CD4-positive, alpha-beta T cell (primary cell): ENCODE measurements around the gene MTX2. TPM values are rescaled to one million over a fixed set of nuclear protein-coding genes. Genes with fewer than 3 reads are reported as not detected.

Experiments used
- ATAC-seq: fragments of 200-7000 bp; cut with Tn5 transposase; one replicate; pipeline ENCODE4 v1.10.0; 2022; ENCODE audit warnings: mild to moderate bottlenecking; ENCODE audit not compliant: poor library complexity
- CTCF ChIA-PET: fragments of 350-600 bp; sonication (Branson Sonifier 250); formaldehyde crosslinking; loops from one replicate; lab custom pipeline; 2021; ENCODE audit warnings: antibody characterized with exemption, inconsistent platforms; lab: Charles Lee
- POLR2A ChIA-PET: fragments of 350-600 bp; sonication (Branson Sonifier 250); formaldehyde crosslinking; loops from one replicate; lab custom pipeline; 2021; ENCODE audit warnings: antibody characterized with exemption, inconsistent platforms; lab: Charles Lee
- DNase-seq, 14 experiments: peaks; one replicate each; pipeline ENCODE4 v3.0.0-alpha.2; 2013 to 2020; ENCODE audit warnings: mixed read lengths in 2 of 14
- H3K27ac ChIP-seq, 2 donors: one replicate each; pipeline versions ENCODE4 v1.5.1 to v1.7.0; 2013; ENCODE audit warnings: low read length in 2 of 2, low read depth in 1 of 2, mild to moderate bottlenecking in 1 of 2
- H3K27me3 ChIP-seq, 2 experiments: 1 replicate in 1 of 2; 2 replicates in 1 of 2; pipeline versions ENCODE4 v1.6.1 to v1.7.0; 2013; ENCODE audit warnings: low read length in 2 of 2, control low read depth in 1 of 2, mild to moderate bottlenecking in 1 of 2, moderate library complexity in 1 of 2; ENCODE audit not compliant: insufficient read depth in 2 of 2, control insufficient read depth in 1 of 2
- H3K36me3 ChIP-seq: one replicate; pipeline ENCODE4 v1.6.1; 2013; ENCODE audit warnings: low read length, control low read depth; ENCODE audit not compliant: insufficient read depth
- H3K4me1 ChIP-seq: one replicate; pipeline ENCODE4 v1.6.1; 2013; ENCODE audit warnings: low read length, control low read depth; ENCODE audit not compliant: insufficient read depth
- H3K4me3 ChIP-seq: one replicate; pipeline ENCODE4 v1.5.1; 2013; ENCODE audit warnings: mild to moderate bottlenecking, low read length, moderate library complexity
- H3K9me3 ChIP-seq, 2 experiments: 1 replicate in 1 of 2; 2 replicates in 1 of 2; pipeline versions ENCODE4 v1.6.1 to v1.7.0; 2013; ENCODE audit warnings: low read length in 2 of 2, mild to moderate bottlenecking in 2 of 2, control low read depth in 1 of 2, moderate library complexity in 1 of 2; ENCODE audit not compliant: control insufficient read depth in 1 of 2, insufficient read depth in 1 of 2
- H3K27ac Mint-ChIP-seq: one replicate; pipeline ENCODE4 v1.8.0; 2020; ENCODE audit warnings: mixed read lengths
- H3K27me3 Mint-ChIP-seq: one replicate; pipeline ENCODE4 v1.8.0; 2021; ENCODE audit warnings: mixed read lengths
- H3K36me3 Mint-ChIP-seq: one replicate; pipeline ENCODE4 v1.8.0; 2021; ENCODE audit warnings: low read depth, mixed read lengths
- H3K4me1 Mint-ChIP-seq: one replicate; pipeline ENCODE4 v1.8.0; 2021; ENCODE audit warnings: low read depth, mixed read lengths
- H3K4me3 Mint-ChIP-seq: one replicate; pipeline ENCODE4 v1.8.0; 2020; ENCODE audit warnings: mild to moderate bottlenecking, mixed read lengths
- H3K9me3 Mint-ChIP-seq: one replicate; pipeline ENCODE4 v1.8.0; 2020; ENCODE audit warnings: mixed read lengths
- CTCF ChIP-seq: fragments of 200-600 bp; IDR thresholded peaks from one replicate; pipeline ENCODE4 v1.8.0; 2022; ENCODE audit warnings: antibody characterized with exemption, mild to moderate bottlenecking
- intact Hi-C, 2 experiments: fragments of 100-400 bp; cut with DNase I in 1 of 2; cut with micrococcal nuclease in 1 of 2; formaldehyde crosslinking; loops; one replicate each; pipeline versions ENCODE4 v1.15.1 to v1.9.0; 2023 to 2025; cut with DNase I, micrococcal nuclease
- total RNA-seq, 174 experiments: library from RNA in 2 of 174; stranded (reverse) in 2 of 174; gene quantifications; one replicate each; pipeline ENCODE4 v1.2.3 and lab custom pipeline; 2021 to 2026

The MTX2 gene
- total RNA-seq, 2 experiments from 2014 or later: 5.0 to 5.2 TPM

- no peak overlapping the region for H3K4me3 Mint-ChIP-seq
- no peak for DNase-seq
- peaks cover 0 to 5% of the 10 kb centered on the region in 2 experiments for H3K27me3 ChIP-seq
- H3K9me3 Mint-ChIP-seq: peaks cover 8% of the 10 kb centered on the region
- no peaks in the 10 kb centered on the region for H3K4me1 ChIP-seq
- H3K4me1 Mint-ChIP-seq: no peaks in the 10 kb centered on the region
- intact Hi-C loops: no loop called here
- TF ChIP-seq CTCF: no peak
- H3K27me3 Mint-ChIP-seq: peaks cover 64% of the 10 kb centered on the region
- no peaks in the 10 kb centered on the region for H3K36me3 ChIP-seq
- CTCF ChIA-PET: no interaction called here
- POLR2A ChIA-PET: no interaction called here
- no peak overlapping the region for H3K27ac ChIP-seq
- H3K4me3 ChIP-seq: no peak overlapping the region
- no peak for ATAC-seq
- H3K9me3 ChIP-seq: peaks cover under 1 to 14% of the 10 kb centered on the region in 2 experiments
- no peak overlapping the region for H3K27ac Mint-ChIP-seq
- H3K36me3 Mint-ChIP-seq: no peaks in the 10 kb centered on the region
Measured at GRCh38 chr2:176383100-176383499, 113.9 kb downstream of the MTX2 start.

GRCh38 chr2:176383836-176384442 lies 114.7 kb downstream of the MTX2 start:
- Histone ChIP-seq H3K4me1 (no peaks in the 10 kb centered on the region), H3K27ac (no peak overlapping the region), H3K36me3 (no peaks in the 10 kb centered on the region), H3K27me3 (peaks cover 0 to 7% of the 10 kb centered on the region in 2 experiments), H3K4me3 (no peak overlapping the region), H3K9me3 (peaks cover 0 to 7% of the 10 kb centered on the region in 2 experiments)
- ATAC-seq: no peak
- intact Hi-C loops: no loop called here
- DNase-seq: no peak
- Mint-ChIP-seq H3K36me3 (no peaks in the 10 kb centered on the region), H3K9me3 (peaks cover 7% of the 10 kb centered on the region), H3K27me3 (peaks cover 69% of the 10 kb centered on the region), H3K4me1 (no peaks in the 10 kb centered on the region), H3K4me3 (no peak overlapping the region), H3K27ac (no peak overlapping the region)
- ChIA-PET POLR2A (no interaction called here), CTCF (no interaction called here)
- TF ChIP-seq CTCF: no peak

- Histone ChIP-seq H3K27ac (no peak overlapping the region), H3K9me3 (no peaks in the 10 kb centered on the region), H3K36me3 (no peaks in the 10 kb centered on the region), H3K4me3 (no peak overlapping the region), H3K4me1 (no peaks in the 10 kb centered on the region), H3K27me3 (peaks cover 0 to 8% of the 10 kb centered on the region in 2 experiments)
- Mint-ChIP-seq H3K4me3 (no peak overlapping the region), H3K27ac (no peak overlapping the region), H3K27me3 (peaks cover 68% of the 10 kb centered on the region), H3K9me3 (no peaks in the 10 kb centered on the region), H3K36me3 (no peaks in the 10 kb centered on the region), H3K4me1 (no peaks in the 10 kb centered on the region)
- POLR2A ChIA-PET: no interaction called here
- intact Hi-C loops: no loop called here
- no peak for ATAC-seq
- no peak for TF ChIP-seq CTCF
- CTCF ChIA-PET: no interaction called here
- no peak for DNase-seq
Measured at GRCh38 chr2:176385219-176385759, 116.0 kb downstream of the MTX2 start.
